GM23338 (cell line): ENCODE results near the gene SRCAP. TPM values are rescaled to one million over a fixed set of nuclear protein-coding genes. Genes with fewer than 3 reads are reported as not detected.

Source experiments
- EZH2 ChIP-seq: fragments of 200-600 bp; sonication (generic); IDR thresholded peaks from one replicate; pipeline ENCODE4 v1.8.0; 2017; ENCODE audit warnings: antibody characterized with exemption, mild to moderate bottlenecking, low read depth; ENCODE audit not compliant: unreplicated experiment
- EZH2phosphoT487 ChIP-seq: fragments of 200-600 bp; sonication (generic); IDR thresholded peaks from one replicate; pipeline ENCODE4 v1.8.1; 2018; ENCODE audit warnings: antibody characterized with exemption; ENCODE audit not compliant: unreplicated experiment
- POLR2AphosphoS5 ChIP-seq: IDR thresholded peaks from 2 replicates; pipeline ENCODE4 v1.6.1; 2016; ENCODE audit warnings: antibody characterized with exemption, low read depth
- REST ChIP-seq: IDR thresholded peaks from one replicate; pipeline ENCODE4 v1.6.1; 2018; ENCODE audit warnings: antibody characterized with exemption; ENCODE audit not compliant: unreplicated experiment
- ZNF114 ChIP-seq: fragments of 250-450 bp; sonication (Bioruptor Pico); IDR thresholded peaks from 2 replicates; pipeline ENCODE4 v1.5.0; 2020; ENCODE audit warnings: mild to moderate bottlenecking, moderate library complexity
- ZNF331 ChIP-seq: fragments of 250-450 bp; sonication (Bioruptor Pico); IDR thresholded peaks from 2 replicates; pipeline ENCODE4 v1.5.0; 2020; ENCODE audit warnings: low read depth, mild to moderate bottlenecking, moderate library complexity
- ZNF462 ChIP-seq: fragments of 250-450 bp; sonication (Bioruptor Pico); IDR thresholded peaks from 2 replicates; pipeline ENCODE4 v1.5.0; 2020; ENCODE audit warnings: mild to moderate bottlenecking, moderate library complexity
- polyA plus RNA-seq: library from polyadenylated mRNA; unstranded; fragments of >200 nt; fragmentation: Nextera tagmentation; extraction: Ambion mirVana; gene quantifications from 2 replicates; pipeline ENCODE4 v1.2.1, GENCODE V29; 2016
- total RNA-seq: library from RNA; depleted of rRNA; stranded (reverse); fragments of >200 nt; shearing (Covaris generic); gene quantifications from 2 replicates; pipeline ENCODE4 v1.2.3, GENCODE V29; 2014

SRCAP gene
- total and polyA plus RNA-seq, 2 experiments from 2014 or later, result 15.3 to 38.4 TPM

- TF ChIP-seq ZNF462 (CRISPR knock-in tag) (no peak), POLR2AphosphoS5 (no peak), EZH2 (no peak), REST (no peak), ZNF114 (no peak), EZH2phosphoT487 (no peak), ZNF331 (CRISPR knock-in tag) (no peak)
Measured at GRCh38 chr16:30652718-30653117, 46.3 kb upstream of the SRCAP start (continued).
